ENCODE measurements around the gene NLRP6.
"Not testable (repeated sequence)": the region's sequence is repeated elsewhere in the genome, so short reads cannot be mapped to it uniquely, and the experiment has no call there.

GRCh38 chr11:318405-319120 lies 40.4 kb downstream of the NLRP6 start:
- TF ChIP-seq, protein P1, sequence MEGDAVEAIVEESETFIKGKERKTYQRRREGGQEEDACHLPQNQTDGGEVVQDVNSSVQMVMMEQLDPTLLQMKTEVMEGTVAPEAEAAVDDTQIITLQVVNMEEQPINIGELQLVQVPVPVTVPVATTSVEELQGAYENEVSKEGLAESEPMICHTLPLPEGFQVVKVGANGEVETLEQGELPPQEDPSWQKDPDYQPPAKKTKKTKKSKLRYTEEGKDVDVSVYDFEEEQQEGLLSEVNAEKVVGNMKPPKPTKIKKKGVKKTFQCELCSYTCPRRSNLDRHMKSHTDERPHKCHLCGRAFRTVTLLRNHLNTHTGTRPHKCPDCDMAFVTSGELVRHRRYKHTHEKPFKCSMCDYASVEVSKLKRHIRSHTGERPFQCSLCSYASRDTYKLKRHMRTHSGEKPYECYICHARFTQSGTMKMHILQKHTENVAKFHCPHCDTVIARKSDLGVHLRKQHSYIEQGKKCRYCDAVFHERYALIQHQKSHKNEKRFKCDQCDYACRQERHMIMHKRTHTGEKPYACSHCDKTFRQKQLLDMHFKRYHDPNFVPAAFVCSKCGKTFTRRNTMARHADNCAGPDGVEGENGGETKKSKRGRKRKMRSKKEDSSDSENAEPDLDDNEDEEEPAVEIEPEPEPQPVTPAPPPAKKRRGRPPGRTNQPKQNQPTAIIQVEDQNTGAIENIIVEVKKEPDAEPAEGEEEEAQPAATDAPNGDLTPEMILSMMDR (IDR thresholded peaks at IDR 0.05): not testable (repeated sequence)
- TF ChIP-seq POLR2AphosphoS5 (IDR thresholded peaks at IDR 0.05; ENCODE audit: insufficient read depth in 1 of 2, low read depth in 1 of 2): not testable (repeated sequence)
